ENCODE data around the gene LSMEM2.
"Not testable (repeated sequence)": the region's sequence is repeated elsewhere in the genome, so short reads cannot be mapped to it uniquely, and the experiment has no call there.

Gene LSMEM2

DNA sequence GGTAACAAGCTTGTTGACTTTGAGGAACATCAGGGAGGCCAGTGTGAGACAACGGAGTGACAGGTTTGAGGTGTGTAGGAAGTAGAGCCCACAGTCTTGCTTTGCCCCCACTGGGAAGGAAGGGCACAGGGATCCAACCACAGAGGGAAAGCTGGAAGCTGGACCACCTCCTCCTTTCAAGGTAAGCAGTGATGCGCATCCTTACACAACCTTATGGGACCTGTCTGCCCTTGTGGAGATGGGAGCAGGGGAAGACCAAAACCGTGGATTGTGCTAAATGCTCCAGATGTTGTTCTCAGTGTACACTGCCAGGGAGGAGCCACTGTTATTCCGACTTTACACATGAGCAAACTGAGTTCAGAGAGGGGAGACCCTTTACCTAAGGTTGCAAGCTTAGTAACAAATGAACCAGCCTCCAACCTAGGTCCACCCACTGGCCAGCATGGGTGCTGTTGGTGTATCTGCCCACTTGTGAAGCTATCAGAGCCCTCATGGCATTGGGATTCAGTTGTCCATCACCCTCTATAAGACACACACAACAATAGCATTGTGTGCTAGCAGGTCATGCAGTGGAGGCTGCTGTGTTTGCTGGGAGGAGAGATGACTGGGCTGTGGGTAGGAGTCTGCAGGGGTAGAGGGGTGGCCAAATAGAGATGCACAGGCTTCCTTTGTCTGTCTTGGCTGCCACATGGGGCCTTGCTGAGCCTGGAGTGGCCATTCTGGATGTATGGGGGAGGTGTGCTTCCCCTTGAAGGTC is 586 bp upstream of the LSMEM2 start:
- no peak for DNase-seq (ENCODE audit: low read depth)

DNA sequence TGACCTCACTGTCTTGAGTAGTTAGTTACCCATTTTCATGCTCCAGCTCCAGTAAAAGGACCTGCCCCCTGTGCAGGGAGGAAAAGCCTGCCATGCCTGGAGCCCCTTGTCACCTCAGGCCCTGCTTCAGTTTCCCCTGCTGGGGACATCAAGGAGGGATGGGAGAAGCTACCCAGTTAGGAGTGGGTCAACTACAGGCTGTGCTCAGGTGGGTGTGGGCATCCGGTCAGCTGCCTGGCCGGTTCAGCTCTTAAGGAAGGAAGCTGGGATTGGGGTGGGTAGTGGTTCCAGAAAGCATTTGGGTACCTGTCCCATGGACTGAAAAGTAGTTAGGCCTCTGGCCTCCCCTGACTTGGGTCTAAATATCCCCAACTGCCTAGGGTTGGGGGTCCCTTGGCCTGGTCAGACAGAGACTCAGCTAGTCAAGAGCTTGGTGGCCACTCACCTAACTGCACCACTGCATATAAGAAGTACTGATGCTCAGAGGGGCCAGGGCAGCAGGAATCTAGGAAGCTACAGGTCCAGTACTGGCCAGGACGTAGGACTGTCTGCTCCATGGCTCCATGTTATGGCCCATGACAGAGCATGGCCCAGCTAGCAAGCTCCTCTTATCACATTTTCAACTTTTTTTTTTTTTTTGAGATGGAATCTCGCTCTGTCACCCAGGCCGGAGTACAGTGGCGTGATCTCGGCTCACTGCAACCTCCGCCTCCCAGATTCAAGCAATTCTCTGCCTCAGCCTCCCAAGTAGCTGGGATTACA is 549 bp downstream of the LSMEM2 start:
- DNase-seq (ENCODE audit: low read depth): no peak

DNA sequence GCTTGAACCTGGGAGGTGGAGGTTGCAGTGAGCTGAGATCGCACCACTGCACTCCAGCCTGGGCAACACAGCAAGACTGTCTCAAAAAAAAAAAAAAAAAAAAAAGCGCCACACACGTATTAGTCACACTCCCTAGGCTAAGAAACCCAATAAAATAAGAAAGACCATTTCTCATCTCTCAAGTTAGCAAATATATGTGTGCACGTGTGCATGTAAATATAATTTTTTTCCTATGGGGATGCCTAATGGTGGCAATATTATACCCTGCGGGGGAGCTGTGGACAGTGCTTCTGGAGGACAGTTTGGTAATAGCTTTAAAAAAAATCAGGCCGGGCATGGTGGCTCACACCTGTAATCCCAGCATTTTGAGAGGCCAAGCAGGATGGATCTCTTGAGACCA is 5.2 kb downstream of the LSMEM2 start:
- not testable (repeated sequence) for DNase-seq (ENCODE audit: low read depth)

GRCh38 chr3:50286322-50287227 is 7.7 kb downstream of the LSMEM2 start:
- no peak for DNase-seq (ENCODE audit: low read depth)

DNA sequence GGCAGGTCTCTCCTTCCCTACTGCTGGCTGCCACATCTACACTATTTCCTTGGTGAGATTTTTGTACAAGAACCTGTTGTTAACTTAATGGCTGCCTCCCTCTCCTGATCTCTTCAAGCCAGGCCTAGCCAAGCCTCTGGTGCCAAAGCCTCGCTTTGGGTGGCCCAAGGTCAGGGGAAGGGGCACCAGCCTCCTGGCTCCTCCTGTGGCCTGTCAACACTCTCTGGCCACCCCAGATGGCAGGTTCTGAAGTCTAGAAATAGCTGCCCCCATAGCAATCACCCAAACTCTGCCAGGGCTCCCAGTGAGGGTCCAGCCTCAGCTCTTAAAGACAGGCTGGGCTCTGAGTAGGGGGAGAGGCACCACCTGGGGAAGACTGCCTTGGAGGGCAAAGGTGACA is 8.4 kb downstream of the LSMEM2 start:
- no peak for DNase-seq (ENCODE audit: low read depth)

DNA sequence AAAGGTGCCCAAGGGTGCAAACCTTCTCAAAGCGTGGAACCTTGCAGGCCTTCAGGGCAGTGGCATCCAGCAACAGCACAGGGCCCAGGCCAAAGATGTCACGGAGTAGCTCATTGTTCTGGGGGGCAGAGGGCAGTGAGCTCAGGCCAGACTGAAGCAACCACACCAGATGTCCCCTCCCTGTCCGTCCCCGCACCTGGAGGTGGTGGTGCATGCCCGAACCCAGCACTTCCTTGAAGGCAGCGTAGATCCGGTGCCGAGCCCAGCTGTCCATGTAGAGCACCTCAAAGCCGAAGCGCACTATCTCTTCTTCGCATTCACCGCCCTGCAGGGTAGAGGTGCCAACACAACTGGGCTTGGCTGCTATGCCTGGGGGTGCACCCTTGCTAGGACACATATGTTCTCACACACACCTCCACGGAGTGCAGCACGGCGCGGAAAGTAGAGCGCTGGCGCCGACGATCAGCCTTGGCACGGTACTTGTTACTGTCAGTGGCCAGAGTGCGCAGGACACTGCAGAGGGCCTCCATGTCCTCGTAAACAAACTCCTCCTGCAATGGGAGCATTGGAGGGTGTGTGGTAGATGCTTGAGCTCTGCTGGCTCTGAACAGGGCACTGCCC is 9.6 kb downstream of the LSMEM2 start:
- no peak for DNase-seq (ENCODE audit: low read depth)

GRCh38 chr3:50289130-50289529 is 10.2 kb downstream of the LSMEM2 start:
- DNase-seq (ENCODE audit: low read depth): no peak

- DNase-seq (ENCODE audit: low read depth): no peak
Observed at GRCh38 chr3:50290161-50290641, 11.3 kb downstream of the LSMEM2 start.

DNA sequence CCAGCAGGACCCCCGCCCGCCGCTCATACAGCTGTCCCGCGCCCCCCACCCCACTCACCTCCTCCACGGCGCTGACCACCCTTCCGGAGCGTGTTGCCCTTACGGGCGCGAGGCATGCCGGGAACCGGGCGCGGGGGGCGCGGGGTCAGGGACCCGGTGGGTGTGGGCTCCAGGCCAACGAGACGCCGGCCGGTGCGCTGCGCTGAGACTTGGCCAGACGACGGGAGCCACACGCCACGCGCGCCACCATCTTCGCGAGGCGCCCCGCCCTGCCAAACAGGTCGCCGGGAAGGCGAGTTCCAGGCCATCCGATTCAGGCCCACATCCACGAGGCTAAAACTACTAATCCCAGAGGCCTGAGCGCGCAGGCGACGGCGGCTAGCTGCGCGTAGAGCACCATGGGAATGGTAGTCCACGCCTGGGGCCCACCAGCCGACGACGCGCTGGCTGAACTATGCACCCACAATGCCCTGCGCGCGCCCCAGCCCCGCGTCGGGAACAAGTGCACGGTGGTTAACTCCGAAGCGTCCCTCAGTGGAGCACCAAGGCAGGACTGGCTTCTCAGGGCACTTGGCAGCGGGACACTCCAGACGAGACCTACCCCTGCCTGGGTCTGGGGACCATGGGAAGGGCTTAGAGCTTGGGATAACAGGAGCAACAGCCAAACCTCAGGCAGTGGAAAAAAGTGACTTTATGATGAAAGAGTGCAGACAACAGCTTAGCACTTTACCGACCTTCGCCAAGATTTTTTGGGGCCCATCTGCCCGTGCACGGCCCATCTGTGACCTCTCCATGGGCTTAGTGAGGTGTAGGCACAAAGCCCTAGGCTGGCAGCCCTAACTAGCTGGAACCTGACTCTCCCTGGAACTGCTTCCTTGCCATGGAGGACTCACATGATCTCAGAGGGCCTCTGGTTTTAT is 13.5 kb downstream of the LSMEM2 start, which contains the start of gene IFRD2:
Gene IFRD2, minus strand, starts transcription at position 271 of the 920 bp plus-strand sequence. Its CDS starts 155 bp downstream, at position 116.
- DNase-seq (ENCODE audit: low read depth): peak; percentile 75

GRCh38 chr3:50293079-50293801 is 14.4 kb downstream of the LSMEM2 start:
- DNase-seq (ENCODE audit: low read depth): no peak

GRCh38 chr3:50294089-50294488 is 15.2 kb downstream of the LSMEM2 start:
- DNase-seq (ENCODE audit: low read depth): no peak

DNA sequence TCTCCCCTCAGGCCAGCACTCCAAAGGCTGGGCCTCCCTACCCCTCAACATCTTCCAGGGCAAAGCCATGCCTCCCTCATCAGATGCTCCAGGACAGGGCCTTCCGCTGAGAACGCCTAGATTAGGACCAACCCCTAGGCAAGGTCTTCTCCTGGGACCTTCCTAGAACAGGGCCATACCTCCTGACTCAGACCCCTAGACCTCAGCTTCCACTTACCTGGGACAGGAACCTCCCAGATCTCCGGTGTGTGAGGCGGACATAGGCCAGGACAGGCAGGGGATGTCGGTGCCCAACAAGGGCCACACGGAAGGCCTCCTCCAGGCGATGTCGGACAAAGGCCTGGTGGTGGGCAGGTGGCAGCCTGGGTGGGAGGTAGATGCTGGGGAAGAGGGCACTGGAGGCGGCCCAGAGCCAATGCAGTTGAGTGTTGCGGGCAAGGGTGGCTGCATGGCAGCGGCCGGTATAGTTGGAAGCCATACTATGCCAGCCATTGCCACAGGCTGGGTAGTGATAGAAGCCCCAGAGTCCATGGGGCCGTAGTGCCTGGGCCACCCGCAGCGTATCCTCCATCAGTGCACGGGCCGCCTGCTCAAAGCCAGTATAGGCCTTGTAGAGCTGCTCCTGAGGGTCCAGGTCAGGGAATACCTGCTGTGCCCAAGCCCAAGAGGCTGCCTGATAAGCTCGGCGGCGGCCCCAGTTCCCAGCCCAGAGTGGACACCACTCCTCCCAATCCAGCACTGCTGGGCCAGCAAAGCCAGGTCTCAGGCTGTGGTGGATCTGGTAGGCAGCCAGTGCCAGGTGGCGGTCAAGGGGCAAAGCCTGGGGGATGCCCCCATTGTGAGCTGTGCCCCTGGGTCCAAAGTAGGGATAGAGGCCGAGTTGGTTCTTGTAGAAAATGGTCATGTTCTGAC is 15.9 kb downstream of the LSMEM2 start:
- DNase-seq (ENCODE audit: low read depth): no peak

GRCh38 chr3:50295553-50296431 is 16.9 kb downstream of the LSMEM2 start:
- no peak for DNase-seq (ENCODE audit: low read depth)

GRCh38 chr3:50296721-50297383 is 18.0 kb downstream of the LSMEM2 start:
- DNase-seq (ENCODE audit: low read depth): no peak

- no peak for DNase-seq (ENCODE audit: low read depth)
Observed at GRCh38 chr3:50297384-50297775, 18.5 kb downstream of the LSMEM2 start.

GRCh38 chr3:50297896-50298725 is 19.2 kb downstream of the LSMEM2 start:
- DNase-seq (ENCODE audit: low read depth): no peak
